HG02678 (cell line): ENCODE measurements around the gene DGKD.
"Not testable (repeated sequence)": the region's sequence is repeated elsewhere in the genome, so short reads cannot be mapped to it uniquely, and the experiment has no call there.

Experiments
- ATAC-seq: cut with Tn5 transposase; IDR thresholded peaks from one replicate; pipeline ENCODE4 v1.9.1; 2021; ENCODE audit warnings: mild to moderate bottlenecking, moderate library complexity; ENCODE audit not compliant: unreplicated experiment

The DGKD gene

GRCh38 chr2:233360771-233361176 is 6.5 kb downstream of the DGKD start:
- ATAC-seq = no peak

- ATAC-seq = no peak
Observed at GRCh38 chr2:233361297-233361696, 7.0 kb downstream of the DGKD start.

- no peak for ATAC-seq
Observed at GRCh38 chr2:233362742-233363141, 8.4 kb downstream of the DGKD start.

- ATAC-seq = peak; percentile 61
Observed at GRCh38 chr2:233363744-233364235, 9.5 kb downstream of the DGKD start.

GRCh38 chr2:233365861-233366520 is 11.7 kb downstream of the DGKD start:
- no peak for ATAC-seq

- no peak for ATAC-seq
Observed at GRCh38 chr2:233367586-233367985, 13.3 kb downstream of the DGKD start.

GRCh38 chr2:233368756-233369155 is 14.5 kb downstream of the DGKD start:
- no peak for ATAC-seq

GRCh38 chr2:233369462-233369861 is 15.2 kb downstream of the DGKD start:
- no peak for ATAC-seq

- ATAC-seq = no peak
Observed at GRCh38 chr2:233369897-233370685, 15.8 kb downstream of the DGKD start.

- no peak for ATAC-seq
Observed at GRCh38 chr2:233371641-233372040, 17.3 kb downstream of the DGKD start.

- no peak for ATAC-seq
Observed at GRCh38 chr2:233372855-233373254, 18.6 kb downstream of the DGKD start.

GRCh38 chr2:233373316-233373715 is 19.0 kb downstream of the DGKD start:
- no peak for ATAC-seq

- ATAC-seq = not testable (repeated sequence)
Observed at GRCh38 chr2:233374776-233375175, 20.5 kb downstream of the DGKD start.

- no peak for ATAC-seq
Observed at GRCh38 chr2:233375490-233376314, 21.4 kb downstream of the DGKD start.

- ATAC-seq = no peak
Observed at GRCh38 chr2:233379034-233379433, 24.7 kb downstream of the DGKD start.

- ATAC-seq = no peak
Observed at GRCh38 chr2:233379441-233379840, 25.1 kb downstream of the DGKD start.

- ATAC-seq = peak; percentile 41
Observed at GRCh38 chr2:233380132-233380895, 26.0 kb downstream of the DGKD start.

- no peak for ATAC-seq
Observed at GRCh38 chr2:233380995-233381637, 26.8 kb downstream of the DGKD start.

- no peak for ATAC-seq
Observed at GRCh38 chr2:233381638-233381995, 27.3 kb downstream of the DGKD start.

GRCh38 chr2:233384015-233384414 is 29.7 kb downstream of the DGKD start:
- ATAC-seq = no peak
